ENCODE measurements around the gene PEX11A. TPM values are rescaled to one million over a fixed set of nuclear protein-coding genes. Genes with fewer than 3 reads are reported as not detected.

PEX11A gene
- total and polyA plus RNA-seq, 2 of the 8 experiments (the other 6 are each of a cell fraction or from before 2014, with no cell fraction given), result 2.9 to 3.0 TPM

DNA sequence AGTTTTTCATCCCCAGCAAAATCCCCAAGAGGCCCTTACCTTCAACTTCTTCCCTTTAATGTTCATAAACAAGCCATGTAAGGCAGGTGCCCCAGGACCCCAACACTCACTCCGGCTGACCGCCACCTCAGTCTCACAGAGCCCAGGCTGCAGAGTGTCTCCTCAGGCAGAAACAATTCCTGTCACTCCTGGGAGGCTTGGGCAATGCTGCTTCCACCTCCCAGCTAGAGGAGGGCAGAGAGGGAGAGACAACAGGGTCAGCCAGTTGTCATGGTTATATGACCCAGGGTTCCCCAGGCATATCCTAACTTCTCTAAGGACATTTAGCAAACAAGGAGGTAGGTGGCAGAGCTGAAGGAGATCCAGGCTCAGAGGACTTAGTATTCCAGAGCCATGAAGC, 11.3 kb downstream of the PEX11A start, which contains the start of gene PLIN1:
Gene PLIN1, minus strand, starts transcription at position 156 of the 400 bp plus-strand sequence. CDS start 1,878 bp downstream, outside the sequence.
- DNase-seq (ENCODE audit: low read depth in 1 of 2, low spot score in 2 of 2) (no peak), FAIRE-seq (no peak)
- ChIA-PET POLR2A (ENCODE audit: partially characterized antibody) (no interaction called here), CTCF (ENCODE audit: partially characterized antibody) (interaction anchor here (0.6 to 1.6 kb wide), 2 partner anchors 11 to 124 kb away, joined by 3 read pairs; no protein-coding TSS in a partner anchor)
- TF ChIP-seq EZH2 (IDR thresholded peaks at IDR 0.05; ENCODE audit: low read depth, low read length, severe bottlenecking), result no peak
- no peak for TF ChIP-seq POLR2AphosphoS5 (IDR thresholded peaks at IDR 0.05; ENCODE audit: low read depth, low read length)
- no peak for TF ChIP-seq KDM4A (IDR thresholded peaks at IDR 0.05; ENCODE audit: low read depth, low read length, severe bottlenecking)
- Histone ChIP-seq H3K79me1 (ENCODE audit: low read depth, low read length) (no peaks in the 10 kb centered on the region), H3K9ac (replicated peaks in 1 of 4; ENCODE audit: extremely low read depth in 1 of 4, low read depth in 3 of 4, low read length in 3 of 4) (no peak within 1 kb of the TSS), H2BK120ac (replicated peaks; ENCODE audit: low read depth, low read length) (no peak within 1 kb of the TSS), H3K27ac (ENCODE audit: low read depth, low read length) (no peak within 1 kb of the TSS), H3K9me3 (ENCODE audit: insufficient read depth in 2 of 2, low read depth in 1 of 2, low read length in 1 of 2) (no peaks in the 10 kb centered on the region), H3K4me3 (ENCODE audit: extremely low read depth in 1 of 4, insufficient read depth in 2 of 4, low read depth in 3 of 4, low read length in 4 of 4) (no peak within 1 kb of the TSS), H2BK5ac (ENCODE audit: low read depth, low read length) (no peak within 1 kb of the TSS), H3K14ac (ENCODE audit: insufficient read length) (no peak within 1 kb of the TSS), H4K91ac (replicated peaks; ENCODE audit: insufficient read length, low read length) (no peak within 1 kb of the TSS), H2AK5ac (ENCODE audit: low read depth, low read length) (no peak within 1 kb of the TSS), H3K18ac (ENCODE audit: extremely low read depth, low read length) (no peak within 1 kb of the TSS), H2BK20ac (ENCODE audit: low read length) (no peak within 1 kb of the TSS), H3K56ac (replicated peaks; ENCODE audit: insufficient read length, low read depth, low read length) (no peak within 1 kb of the TSS), H2BK12ac (ENCODE audit: low read depth, low read length) (no peak within 1 kb of the TSS), H3K79me2 (ENCODE audit: control insufficient read depth in 1 of 2, insufficient read depth in 2 of 2, low read length in 2 of 2) (no peaks in the 10 kb centered on the region), H2AFZ (ENCODE audit: low read length) (no peak within 1 kb of the TSS), H3K36me3 (ENCODE audit: control insufficient read depth in 2 of 4, insufficient read depth in 4 of 4, low read length in 3 of 4) (no peaks in the 10 kb centered on the region), H4K8ac (ENCODE audit: extremely low read depth, insufficient read depth, low read length) (no peak within 1 kb of the TSS), H3K23ac (ENCODE audit: insufficient read length) (no peak within 1 kb of the TSS), H2BK15ac (ENCODE audit: low read length) (no peak within 1 kb of the TSS), H4K5ac (ENCODE audit: insufficient read length, low read depth, low read length) (no peak within 1 kb of the TSS), H3K4me1 (replicated peaks in 1 of 4; ENCODE audit: control insufficient read depth in 3 of 4, insufficient read depth in 4 of 4, low read length in 3 of 4) (no peaks in the 10 kb centered on the region), H3K4me2 (ENCODE audit: insufficient read depth in 1 of 2, low read depth in 2 of 2, low read length in 2 of 2) (no peak within 1 kb of the TSS), H3K23me2 (ENCODE audit: low read depth, low read length) (no peaks in the 10 kb centered on the region; the same call in 1 of the 2 replicates), H3K27me3 (replicated peaks in 1 of 4; ENCODE audit: control insufficient read depth in 3 of 4, extremely low read depth in 1 of 4, insufficient read depth in 3 of 4, low read length in 3 of 4) (no peaks in the 10 kb centered on the region; a peak in 1 of 7 replicates), H3K4ac (replicated peaks; ENCODE audit: insufficient read length, low read depth, low read length) (no peak within 1 kb of the TSS), H4K20me1 (replicated peaks in 1 of 2; ENCODE audit: control insufficient read depth in 1 of 2, insufficient read depth in 2 of 2, low read length in 2 of 2) (no peaks in the 10 kb centered on the region)
- WGBS, 2 experiments (ENCODE audit: extremely low coverage in 1 of 2, insufficient coverage in 1 of 2, insufficient read length in 1 of 2, insufficient replicate concordance in 2 of 2, low coverage in 1 of 2, low lambda C conversion rate in 2 of 2, missing lambda C conversion rate in 1 of 2), result 88% methylated on average over 2 of the region's 2 CpGs; no CpG with 5 or more reads in 1 of the 2 experiments
